GM10847 (cell line): ENCODE data around the gene NT5M.

Source experiments
- POLR2A ChIP-seq: IDR thresholded peaks from 2 replicates; pipeline ENCODE4 v1.6.1; 2011; ENCODE audit not compliant: insufficient read length; ENCODE audit errors: extremely low read depth

Gene NT5M

DNA sequence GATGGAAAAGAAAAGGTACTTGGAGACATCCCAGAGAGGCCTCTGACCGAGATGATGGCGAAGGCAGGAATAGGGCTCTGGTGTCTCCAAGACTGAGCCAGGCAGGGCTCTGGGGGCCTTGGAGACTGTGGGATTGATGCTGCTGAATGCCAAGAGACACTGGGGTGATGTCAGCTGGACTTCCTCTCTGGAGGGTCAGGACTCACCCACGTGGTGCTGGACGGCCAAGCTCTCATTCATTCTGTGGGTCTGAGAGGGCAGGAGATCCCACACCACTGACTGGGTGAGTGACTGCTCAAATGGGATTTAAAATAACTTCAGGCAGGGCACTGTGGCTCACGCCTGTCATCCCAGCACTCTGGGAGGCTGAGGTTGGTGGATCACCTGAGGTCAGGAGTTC, 64.8 kb downstream of the NT5M start:
- TF ChIP-seq POLR2A = no peak

DNA sequence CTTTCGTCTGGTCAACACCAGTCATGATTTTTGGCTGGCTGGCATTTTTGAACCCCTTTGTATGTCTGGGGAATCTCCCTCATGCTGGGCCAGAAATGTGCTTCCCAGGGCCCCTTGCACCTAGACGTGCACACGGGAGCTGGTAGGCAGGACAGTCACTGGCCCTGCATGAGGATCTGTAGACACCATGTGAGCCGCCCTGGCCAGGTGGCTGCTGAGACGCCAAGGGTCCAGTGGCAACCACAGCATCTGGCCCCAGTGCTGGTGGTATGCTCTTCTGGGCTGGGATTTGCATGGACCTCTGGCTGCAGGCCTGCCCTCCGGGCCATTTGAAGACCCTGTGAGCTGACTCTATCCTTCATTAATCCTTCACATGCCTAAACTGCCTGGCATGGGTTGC, 67.5 kb downstream of the NT5M start:
- TF ChIP-seq POLR2A = no peak

DNA sequence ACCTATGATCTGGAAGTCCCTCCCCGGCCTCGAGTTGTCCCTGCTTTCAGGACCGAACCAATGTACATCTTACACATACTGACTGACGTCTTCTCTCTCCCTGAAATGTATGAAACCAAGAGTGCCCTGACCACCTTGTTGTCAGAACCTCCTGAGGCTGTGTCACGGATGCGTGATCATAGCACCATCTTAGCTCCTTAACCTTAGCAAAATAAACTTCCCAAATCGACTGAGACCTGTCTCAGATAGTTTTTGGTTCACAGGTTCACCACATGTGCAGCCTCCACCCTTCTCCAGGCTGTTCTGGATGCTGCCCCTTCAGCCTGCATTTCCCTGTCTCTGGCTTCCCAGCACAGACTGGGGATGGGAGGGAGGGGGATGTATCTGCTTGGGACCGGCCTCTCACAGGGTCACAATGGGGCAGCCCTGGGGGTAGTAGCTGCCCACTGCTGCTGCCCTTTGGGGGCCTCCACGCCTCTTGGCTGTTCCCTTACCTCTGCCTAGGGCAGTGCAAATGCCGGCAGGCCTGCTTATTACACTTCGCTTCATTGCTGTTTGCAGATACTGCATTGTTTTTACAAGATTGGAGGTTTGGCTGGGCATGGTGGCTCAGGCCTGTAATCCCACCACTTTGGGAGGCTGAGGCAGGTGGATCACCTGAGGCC, 69.8 kb downstream of the NT5M start:
- no peak for TF ChIP-seq POLR2A

DNA sequence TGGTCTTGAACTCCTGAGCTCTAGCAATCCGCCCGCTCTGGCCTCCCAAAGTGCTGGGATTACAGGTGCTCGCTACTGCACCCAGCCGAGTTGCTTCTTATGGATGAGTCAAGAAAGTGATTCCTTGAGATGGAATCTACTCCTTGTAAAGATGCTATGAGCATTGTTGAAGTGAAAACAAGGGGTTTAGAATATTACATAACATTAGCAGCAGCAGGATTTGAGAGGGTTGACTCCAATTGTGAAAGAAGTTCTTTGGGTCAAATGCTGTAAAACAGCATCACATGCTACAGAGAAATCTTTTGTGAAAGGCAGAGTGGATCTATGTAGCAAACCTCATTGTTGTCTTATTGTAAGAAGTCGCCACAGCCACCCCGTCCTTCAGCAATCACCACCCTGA, 72.7 kb downstream of the NT5M start:
- no peak for TF ChIP-seq POLR2A

DNA sequence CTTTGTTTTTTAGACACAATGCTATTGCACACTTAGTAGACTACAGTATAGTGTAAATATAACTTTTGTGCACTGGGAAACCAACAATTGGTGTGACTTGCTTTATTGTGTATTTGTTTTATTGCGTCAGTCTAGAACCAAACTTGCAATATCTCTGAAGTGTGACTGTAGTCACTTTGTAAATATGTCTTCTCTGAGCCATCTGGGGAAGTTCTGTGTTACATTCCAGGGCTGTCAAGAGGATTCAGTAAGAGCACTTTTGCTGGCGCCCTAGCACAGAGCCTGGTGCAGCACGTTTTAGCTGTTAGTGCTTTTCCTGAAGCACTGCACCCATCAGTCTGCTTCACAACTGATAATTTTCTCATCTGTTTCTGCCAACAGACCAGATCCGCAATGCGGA, 73.2 kb downstream of the NT5M start:
- no peak for TF ChIP-seq POLR2A

DNA sequence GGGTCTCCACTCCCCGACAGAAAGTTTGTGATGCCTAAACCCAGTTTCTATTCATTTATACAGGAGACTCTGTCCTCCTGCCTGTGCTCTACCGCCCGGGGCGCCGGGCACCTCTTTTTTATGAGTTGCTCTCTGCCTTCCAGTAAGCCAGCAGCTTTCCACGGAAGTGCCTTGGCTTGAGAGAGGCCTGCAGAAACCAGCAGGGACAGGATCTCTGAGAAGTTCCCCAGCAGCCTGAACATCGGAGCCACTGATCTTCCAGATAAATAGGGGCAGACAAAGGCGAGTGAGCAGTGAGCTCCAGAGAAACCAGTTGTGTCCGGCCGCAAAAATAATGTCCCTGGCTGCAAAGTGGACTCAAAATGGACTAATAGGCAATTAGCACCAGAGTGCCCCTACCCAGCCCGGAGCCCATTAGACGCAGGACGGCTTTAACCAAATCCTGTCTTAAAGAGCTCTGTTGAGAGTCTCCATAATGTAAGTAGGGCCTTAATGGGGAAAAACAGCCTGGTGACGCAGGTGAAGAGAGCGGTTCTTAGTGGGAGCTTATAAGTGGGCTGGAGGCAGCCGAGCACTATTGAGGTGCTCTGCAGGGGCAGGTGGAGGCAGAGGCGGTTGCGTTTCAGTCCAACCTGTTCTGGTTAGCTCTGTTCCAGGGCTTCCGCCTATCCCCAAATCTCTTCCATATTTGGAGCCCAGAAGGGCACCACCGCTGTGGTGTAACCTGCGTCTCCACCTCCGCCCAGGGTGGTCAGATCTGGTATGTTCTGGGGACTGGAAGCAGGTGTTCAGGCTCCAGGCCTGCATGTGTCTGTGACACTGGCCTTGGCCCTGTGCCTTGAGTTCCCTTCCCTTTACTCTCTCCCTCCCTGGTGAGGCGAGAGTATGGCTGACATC, 74.1 kb downstream of the NT5M start:
- TF ChIP-seq POLR2A = no peak

DNA sequence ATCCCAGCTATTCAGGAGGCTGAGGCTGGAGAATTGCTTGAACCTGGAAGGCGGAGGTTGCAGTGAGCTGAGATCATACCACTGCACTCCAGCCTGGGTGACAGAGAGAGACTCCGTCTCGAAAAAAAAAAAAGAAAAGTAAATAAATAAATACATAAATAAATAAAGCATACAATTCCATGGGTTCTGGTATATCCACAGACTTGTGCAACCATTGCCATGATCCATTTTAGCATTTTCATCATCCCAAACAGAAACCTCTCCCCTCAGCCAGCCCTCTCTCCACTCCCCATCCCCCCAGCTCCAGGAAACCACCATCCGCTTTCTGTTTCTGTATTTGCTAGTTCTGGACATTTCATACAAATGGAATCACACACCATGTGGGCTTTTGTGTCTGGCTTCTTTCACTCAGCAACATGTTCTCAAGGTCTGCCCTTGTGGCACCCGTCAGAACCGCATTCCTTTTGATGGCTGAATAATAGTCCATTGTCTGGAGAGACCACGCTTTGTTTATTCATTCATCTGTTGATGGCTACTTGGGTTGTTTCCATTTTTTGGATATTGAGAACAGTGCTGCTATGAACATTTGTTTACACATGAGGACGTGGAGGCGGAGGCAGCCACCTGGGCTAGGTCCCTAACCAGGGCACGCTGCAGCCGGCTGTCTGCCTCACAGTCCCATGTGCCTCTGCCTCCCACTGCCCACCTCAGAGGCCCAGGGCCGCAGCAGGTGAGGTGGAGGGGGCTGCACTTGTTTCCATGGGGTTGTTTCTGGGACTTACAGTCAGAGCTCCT, 76.2 kb downstream of the NT5M start:
- no peak for TF ChIP-seq POLR2A

DNA sequence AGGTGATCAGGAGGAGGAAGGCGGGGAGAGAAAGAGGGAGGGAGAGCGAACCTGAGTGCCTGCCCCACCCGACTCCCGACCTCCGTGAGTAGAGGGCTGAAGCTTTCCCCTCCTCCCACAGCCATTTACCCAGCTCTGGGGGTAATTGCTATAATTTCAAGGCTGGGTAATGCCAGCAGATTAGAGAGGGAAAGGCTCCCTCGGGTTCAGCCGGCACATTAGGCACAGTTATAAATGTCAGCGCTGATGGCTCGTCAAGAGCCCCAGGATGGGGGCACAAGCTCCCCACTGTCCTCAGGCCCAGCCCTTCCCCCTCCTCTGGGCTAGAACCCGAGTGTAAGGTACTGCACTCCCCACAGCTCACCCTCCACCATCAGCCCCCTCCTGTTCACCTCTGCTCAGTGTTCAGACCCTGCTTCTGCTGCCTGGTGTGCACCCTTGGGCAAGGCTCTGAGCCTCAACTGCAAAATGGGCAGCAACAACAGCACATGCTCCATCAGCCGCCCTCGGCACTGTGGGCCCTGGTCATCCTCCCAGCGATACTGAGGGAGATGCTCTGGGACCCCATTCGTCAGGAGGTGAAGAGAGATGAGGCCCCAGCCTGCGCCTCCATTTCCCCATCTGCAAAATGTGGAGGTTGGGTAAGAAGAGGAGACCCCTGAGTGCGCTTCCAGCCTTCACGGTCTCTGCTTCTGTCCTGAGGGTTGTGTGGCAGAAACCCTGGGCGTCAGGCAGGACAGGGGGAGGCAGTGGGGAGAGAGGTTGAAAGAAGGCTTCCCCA, 77.2 kb downstream of the NT5M start:
- no peak for TF ChIP-seq POLR2A

DNA sequence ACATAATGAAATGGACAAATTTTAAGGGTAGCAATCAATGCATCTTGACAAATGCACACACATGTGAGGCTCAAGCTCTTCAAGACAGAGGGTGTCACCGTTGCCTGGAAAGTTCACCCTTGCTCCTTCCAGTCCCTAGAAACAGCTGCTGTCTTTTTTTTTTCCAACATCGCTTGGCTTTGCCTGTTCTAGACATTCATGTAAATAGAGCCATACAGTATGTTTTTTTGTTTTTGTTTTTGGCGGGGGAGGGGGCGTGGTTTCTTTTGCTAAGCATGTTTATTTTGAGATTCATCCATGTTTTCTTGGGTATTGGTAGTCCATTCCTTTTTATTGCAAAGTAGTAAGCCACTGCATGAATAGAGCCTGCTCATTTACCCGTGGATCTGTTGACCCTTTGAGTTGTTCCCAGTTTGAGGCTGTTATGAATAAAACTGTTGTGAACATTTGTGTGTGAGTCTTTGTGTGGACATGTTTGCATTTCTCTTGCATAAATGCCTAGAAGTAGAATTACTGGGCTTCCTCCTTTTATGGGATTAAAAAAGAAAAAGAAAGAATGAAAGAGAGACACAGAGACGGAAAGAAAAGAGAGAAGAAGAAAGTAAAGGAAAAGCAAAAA, 78.4 kb downstream of the NT5M start:
- no peak for TF ChIP-seq POLR2A

DNA sequence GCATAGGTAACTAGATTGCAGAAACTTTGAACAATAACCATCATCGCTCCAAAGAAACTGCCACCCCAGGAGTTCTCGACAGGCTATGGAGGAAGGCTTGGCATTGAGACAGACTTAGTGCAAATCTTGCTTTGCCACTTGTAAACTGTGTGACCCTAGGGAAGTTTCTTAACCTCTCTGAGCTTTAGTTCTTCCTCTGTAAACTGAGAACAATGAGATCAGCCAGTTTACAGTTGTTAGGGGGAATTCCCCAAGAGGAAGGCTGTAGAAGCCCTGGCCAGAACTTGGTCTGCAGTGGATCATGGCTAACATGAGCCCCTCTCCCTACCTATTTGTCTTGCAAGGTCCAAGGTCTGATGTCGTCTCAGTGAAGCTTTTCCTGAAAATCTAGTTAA, 78.9 kb downstream of the NT5M start:
- no peak for TF ChIP-seq POLR2A

DNA sequence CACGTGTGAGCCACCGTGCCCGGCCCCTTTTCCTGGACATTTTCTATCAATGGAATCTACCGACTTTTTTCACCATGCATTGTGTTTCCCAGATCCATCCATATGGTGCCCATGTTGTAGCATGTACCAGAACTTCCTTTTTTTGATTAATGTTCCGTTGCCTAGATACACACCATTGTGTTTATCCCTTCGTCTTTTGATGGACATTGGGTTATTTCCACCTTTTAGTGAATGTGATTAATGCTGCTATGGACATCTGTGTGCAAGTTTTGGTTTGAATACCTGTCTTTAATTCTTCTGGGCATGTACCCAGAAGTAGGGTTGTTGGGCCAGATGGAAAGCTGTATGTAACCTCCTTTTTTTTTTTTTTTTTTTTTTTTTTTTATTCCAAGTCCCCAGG, 79.8 kb downstream of the NT5M start:
- no peak for TF ChIP-seq POLR2A

DNA sequence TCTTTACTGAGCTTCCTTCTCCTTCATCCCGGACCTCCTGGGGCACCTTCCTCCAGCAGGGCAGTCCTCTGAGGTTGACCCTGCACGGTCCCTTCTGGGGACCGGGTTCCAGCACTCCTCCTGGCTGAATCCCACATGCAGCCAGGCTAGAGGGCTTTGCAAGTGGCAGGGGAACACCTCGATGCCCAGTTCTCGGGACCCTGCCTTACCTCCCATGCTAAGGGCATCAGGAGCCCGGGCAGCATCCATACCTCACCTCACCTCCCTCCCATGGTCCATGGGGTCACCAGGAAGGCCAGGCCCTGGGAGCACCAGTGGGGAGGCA, 81.1 kb downstream of the NT5M start:
- TF ChIP-seq POLR2A = no peak

DNA sequence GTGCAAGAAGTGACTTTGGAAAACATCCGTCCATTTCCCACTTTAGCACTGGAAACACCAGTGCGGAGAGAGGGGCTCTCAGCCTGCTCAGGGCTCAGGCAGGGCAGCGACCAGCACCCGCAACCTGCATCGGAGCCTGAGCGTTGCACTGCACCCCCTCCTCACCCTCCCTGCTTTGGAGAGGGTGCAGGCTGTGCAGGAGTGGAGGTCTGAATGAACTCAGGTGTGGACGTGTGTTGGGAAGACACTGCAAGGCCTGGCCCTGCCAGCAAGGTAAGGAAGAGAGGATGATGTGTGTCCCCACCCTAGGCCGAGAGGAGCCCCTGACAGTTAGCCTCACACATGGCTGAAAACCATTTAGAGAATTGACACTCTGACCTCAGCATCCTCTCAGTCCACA, 81.8 kb downstream of the NT5M start:
- no peak for TF ChIP-seq POLR2A

DNA sequence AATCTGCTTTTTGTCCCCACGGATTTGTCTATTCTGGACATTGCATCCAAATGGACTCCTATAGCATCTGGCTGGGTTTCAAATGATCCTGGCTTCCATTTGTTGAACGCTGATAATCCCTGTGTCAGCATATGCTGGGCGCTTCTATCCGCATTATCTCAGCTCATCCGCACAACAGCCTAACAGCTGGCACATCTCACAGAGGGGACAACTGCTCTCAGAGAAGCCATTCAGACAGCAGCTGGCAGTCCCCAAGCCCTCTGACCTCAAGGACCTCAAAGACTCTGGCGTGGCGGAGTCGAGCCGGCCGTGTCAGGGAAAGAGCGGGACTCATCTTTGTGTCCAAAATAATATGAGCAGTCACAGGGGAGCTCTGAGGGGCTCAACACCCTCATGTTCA, 82.3 kb downstream of the NT5M start:
- TF ChIP-seq POLR2A = no peak
